HFFc6 (cell line): Measurements from ENCODE around the gene ARPC4. TPM values are rescaled to one million over a fixed set of nuclear protein-coding genes. Genes with fewer than 3 reads are reported as not detected.
A peak's percentile ranks its signal among the peaks of the same experiment; 100 is the strongest.

ENCODE experiments used
- DNase-seq: peaks from one replicate; pipeline ENCODE4 v3.0.0-alpha.2; 2018
- H3K27ac Mint-ChIP-seq: 2 replicates; pipeline ENCODE4 v1.8.0; 2020; ENCODE audit warnings: mild to moderate bottlenecking, mixed read lengths
- H3K27me3 Mint-ChIP-seq: 2 replicates; pipeline ENCODE4 v1.8.0; 2021; ENCODE audit warnings: mild to moderate bottlenecking, moderate library complexity, mixed read lengths; ENCODE audit not compliant: insufficient read depth
- H3K36me3 Mint-ChIP-seq: 2 replicates; pipeline ENCODE4 v1.8.0; 2021; ENCODE audit warnings: low read depth, mixed read lengths
- H3K4me1 Mint-ChIP-seq: 2 replicates; pipeline ENCODE4 v1.8.0; 2020; ENCODE audit warnings: low read depth, mixed read lengths
- H3K4me3 Mint-ChIP-seq: 2 replicates; pipeline ENCODE4 v1.8.0; 2020; ENCODE audit warnings: mild to moderate bottlenecking, moderate library complexity, mixed read lengths
- H3K9me3 Mint-ChIP-seq: 2 replicates; pipeline ENCODE4 v1.8.0; 2020; ENCODE audit warnings: mild to moderate bottlenecking, mixed read lengths
- total RNA-seq, 6 experiments: library from RNA; stranded (reverse); fragmentation: NEBNext Ultra II Directional; extraction: Animal tissue kit (Norgen Biotek cat#: 25700); gene quantifications; 2 replicates in 1 of 6; 3 replicates in 5 of 6; pipeline ENCODE4 v1.2.3, GENCODE V29; 2021
- TF ChIP-seq, protein P1 (sequence below): fragments of 200-600 bp; sonication (generic); IDR thresholded peaks from 2 replicates; pipeline ENCODE4 v1.5.0; 2021; ENCODE audit warnings: antibody characterized with exemption, mild to moderate bottlenecking

ARPC4 gene
- total RNA-seq, 6 experiments from 2014 or later: 252 to 303 (median 266) TPM

DNA sequence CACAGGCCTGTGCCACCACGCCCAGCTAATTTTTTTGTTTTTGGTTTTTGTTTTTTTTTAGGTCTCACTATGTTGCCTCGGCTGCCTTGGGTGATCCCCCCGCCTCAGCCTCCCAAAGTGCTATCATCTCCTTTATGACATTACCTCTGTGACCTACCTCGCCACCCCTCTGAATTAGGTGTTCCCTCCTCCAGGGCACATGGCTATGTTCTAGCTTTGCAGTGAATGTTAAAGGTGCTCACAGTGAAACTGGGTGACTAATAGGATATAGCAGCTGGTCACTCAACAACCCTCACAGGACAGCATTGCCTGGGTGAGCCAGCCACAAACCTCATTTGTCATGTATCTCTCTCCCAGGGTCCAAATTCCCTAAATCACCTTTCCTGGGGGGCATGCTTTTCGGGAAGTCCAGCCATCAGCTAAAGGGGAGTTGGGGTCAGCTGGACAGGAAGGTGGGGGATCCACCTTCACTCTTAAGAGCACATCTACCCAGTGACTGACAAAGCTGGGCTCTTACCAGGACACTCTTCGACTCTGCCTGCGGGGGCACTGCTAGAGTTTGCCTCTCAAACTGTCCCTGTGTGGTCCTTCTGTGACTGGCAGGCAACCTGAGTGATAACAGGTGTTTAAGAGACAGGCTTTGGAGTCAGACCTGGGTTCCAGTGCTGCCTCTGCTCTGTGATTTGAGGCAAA is 15.6 kb downstream of the ARPC4 start:
- H3K27me3 Mint-ChIP-seq: peaks cover 2% of the 10 kb centered on the region
- peaks cover 22% of the 10 kb centered on the region for H3K36me3 Mint-ChIP-seq
- DNase-seq: peak; percentile 50
- H3K9me3 Mint-ChIP-seq: no peaks in the 10 kb centered on the region
- TF ChIP-seq, protein P1, sequence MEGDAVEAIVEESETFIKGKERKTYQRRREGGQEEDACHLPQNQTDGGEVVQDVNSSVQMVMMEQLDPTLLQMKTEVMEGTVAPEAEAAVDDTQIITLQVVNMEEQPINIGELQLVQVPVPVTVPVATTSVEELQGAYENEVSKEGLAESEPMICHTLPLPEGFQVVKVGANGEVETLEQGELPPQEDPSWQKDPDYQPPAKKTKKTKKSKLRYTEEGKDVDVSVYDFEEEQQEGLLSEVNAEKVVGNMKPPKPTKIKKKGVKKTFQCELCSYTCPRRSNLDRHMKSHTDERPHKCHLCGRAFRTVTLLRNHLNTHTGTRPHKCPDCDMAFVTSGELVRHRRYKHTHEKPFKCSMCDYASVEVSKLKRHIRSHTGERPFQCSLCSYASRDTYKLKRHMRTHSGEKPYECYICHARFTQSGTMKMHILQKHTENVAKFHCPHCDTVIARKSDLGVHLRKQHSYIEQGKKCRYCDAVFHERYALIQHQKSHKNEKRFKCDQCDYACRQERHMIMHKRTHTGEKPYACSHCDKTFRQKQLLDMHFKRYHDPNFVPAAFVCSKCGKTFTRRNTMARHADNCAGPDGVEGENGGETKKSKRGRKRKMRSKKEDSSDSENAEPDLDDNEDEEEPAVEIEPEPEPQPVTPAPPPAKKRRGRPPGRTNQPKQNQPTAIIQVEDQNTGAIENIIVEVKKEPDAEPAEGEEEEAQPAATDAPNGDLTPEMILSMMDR: peak; percentile 66
- peak overlapping the region; percentile 97 for H3K27ac Mint-ChIP-seq
- no peak overlapping the region for H3K4me3 Mint-ChIP-seq
- H3K4me1 Mint-ChIP-seq: peaks cover 49% of the 10 kb centered on the region

DNA sequence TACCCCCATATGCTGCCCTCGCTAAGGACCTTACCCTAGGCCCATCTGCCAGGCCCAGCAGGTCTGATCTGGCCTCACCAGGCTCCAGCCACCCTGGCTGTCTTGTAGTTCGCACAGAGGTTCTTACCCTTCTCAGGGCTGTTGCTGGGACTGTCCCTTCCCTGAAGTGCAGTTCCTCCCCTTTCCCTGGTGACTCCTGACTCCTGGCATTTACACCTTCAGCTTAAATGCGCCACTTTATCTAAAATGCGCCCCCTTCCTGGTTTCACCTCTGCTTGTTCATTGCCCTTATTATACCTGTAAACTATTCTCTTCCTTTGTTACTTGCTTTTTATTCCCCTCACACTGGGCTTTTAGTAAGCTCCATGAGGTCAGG is 16.3 kb downstream of the ARPC4 start:
- Mint-ChIP-seq H3K36me3 (peaks cover 22% of the 10 kb centered on the region), H3K27ac (peak overlapping the region; percentile 97), H3K4me1 (peaks cover 47% of the 10 kb centered on the region), H3K27me3 (peaks cover 2% of the 10 kb centered on the region), H3K4me3 (peak overlapping the region; percentile 80), H3K9me3 (no peaks in the 10 kb centered on the region)
- no peak for DNase-seq
- TF ChIP-seq, protein P1: no peak

DNA sequence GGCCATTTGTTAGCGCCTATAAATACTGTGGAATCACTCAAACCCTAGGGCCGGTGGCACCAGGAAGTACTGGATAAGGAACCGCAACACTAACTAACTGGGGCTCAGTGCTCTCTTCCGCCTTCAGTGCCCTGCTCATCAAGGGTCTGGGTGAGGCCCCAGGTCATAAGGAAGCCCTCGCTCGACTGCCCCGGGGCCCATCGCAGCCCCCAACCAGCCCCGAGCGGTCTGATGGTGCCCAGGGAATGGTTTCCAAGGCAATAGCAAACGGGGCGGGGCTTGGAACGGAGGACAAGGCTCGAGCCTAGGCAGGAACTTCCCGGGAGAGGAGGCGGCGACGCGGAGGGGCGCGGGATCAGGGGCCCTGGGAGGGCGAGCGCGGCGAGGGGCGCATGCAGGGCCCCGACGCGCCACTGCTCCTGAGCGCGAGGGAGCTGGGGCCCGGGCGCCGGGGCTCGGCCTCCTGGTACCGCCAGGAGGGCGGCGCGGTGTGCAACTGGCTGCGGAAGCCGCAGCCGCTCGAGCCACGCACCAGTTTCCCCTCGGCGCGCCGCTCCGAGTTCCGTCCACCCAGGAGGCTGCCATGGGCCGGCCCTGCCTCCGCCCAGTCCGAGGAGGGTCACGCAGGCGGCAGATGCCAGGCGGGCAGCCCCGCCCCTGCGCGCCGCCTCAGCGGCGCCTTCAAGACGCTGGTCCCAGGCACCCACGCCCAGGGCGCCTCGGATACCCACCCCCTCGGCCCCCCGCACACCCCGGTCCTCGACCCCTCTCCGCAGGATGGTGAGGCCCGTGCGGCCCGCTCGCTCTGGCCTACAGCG is 16.9 kb downstream of the ARPC4 start, which contains the start of gene TTLL3:
TTLL3 (plus strand) TSS at position 648 of the 818 bp plus-strand sequence. CDS start 400 bp downstream, outside the sequence.
- peaks cover 22% of the 10 kb centered on the region for H3K36me3 Mint-ChIP-seq
- H3K4me3 Mint-ChIP-seq: peak within 1 kb of the TSS; percentile 89
- TF ChIP-seq, protein P1: no peak
- peaks cover 47% of the 10 kb centered on the region for H3K4me1 Mint-ChIP-seq
- peak; percentile 48 for DNase-seq
- peaks cover 2% of the 10 kb centered on the region for H3K27me3 Mint-ChIP-seq
- no peaks in the 10 kb centered on the region for H3K9me3 Mint-ChIP-seq
- H3K27ac Mint-ChIP-seq: peak within 1 kb of the TSS; percentile 97

DNA sequence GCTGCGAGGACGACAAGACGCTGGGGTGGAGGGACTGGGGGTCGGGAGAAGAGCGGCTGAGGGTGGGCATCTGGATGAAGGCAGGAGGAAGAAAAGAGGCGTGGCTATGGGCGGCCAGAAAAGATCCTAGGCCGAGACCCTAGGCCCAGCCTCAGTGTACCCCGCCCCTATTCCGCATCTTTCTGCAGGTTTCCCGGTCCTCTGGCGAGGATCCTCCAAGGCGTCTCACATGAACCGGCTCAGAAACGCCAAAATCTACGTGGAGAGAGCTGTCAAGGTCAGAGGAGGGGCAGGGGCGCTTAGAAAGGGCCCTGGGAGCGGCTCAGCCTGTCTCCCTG is 17.5 kb downstream of the ARPC4 start:
- Mint-ChIP-seq H3K4me1 (peaks cover 47% of the 10 kb centered on the region), H3K4me3 (peak overlapping the region; percentile 89), H3K36me3 (peaks cover 22% of the 10 kb centered on the region), H3K27me3 (peaks cover 2% of the 10 kb centered on the region), H3K9me3 (no peaks in the 10 kb centered on the region), H3K27ac (peak overlapping the region; percentile 51)
- TF ChIP-seq, protein P1: no peak
- no peak for DNase-seq

DNA sequence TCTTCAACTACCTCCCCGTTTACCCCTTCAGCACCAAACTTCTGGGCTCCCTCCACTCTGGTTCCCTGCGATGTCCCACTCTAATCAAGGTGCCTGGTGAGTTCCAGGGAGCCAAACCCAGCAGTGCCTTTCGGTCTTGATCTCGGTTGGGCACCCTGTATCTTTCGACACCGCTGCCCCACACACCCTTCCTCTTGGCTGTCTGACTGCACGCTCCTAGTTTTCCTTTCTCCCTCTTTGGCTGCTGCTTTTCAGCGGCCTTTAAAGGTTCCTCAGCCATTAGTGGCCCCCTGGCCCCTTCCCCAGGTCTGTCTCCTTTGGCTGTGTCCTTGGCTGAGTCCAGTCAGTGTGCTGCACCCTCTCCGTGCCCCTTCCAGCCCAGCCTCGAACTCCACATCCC is 18.0 kb downstream of the ARPC4 start:
- peaks cover 22% of the 10 kb centered on the region for H3K36me3 Mint-ChIP-seq
- peaks cover 47% of the 10 kb centered on the region for H3K4me1 Mint-ChIP-seq
- TF ChIP-seq, protein P1: no peak
- peak overlapping the region; percentile 89 for H3K4me3 Mint-ChIP-seq
- no peak for DNase-seq
- no peaks in the 10 kb centered on the region for H3K9me3 Mint-ChIP-seq
- peak overlapping the region; percentile 51 for H3K27ac Mint-ChIP-seq
- H3K27me3 Mint-ChIP-seq: peaks cover 2% of the 10 kb centered on the region
